Epithelial cell of umbilical artery (primary cell): Measurements from ENCODE around the gene EPRS1. TPM values are rescaled to one million over a fixed set of nuclear protein-coding genes. Genes with fewer than 3 reads are reported as not detected.

ENCODE experiments used
- total RNA-seq: library from RNA; depleted of rRNA; stranded (reverse); fragments of >200 nt; gene quantifications from 2 replicates; pipeline ENCODE4 v1.2.3, GENCODE V29; 2014

The EPRS1 gene
- 145 and 155 TPM in 2 replicates for total RNA-seq

DNA sequence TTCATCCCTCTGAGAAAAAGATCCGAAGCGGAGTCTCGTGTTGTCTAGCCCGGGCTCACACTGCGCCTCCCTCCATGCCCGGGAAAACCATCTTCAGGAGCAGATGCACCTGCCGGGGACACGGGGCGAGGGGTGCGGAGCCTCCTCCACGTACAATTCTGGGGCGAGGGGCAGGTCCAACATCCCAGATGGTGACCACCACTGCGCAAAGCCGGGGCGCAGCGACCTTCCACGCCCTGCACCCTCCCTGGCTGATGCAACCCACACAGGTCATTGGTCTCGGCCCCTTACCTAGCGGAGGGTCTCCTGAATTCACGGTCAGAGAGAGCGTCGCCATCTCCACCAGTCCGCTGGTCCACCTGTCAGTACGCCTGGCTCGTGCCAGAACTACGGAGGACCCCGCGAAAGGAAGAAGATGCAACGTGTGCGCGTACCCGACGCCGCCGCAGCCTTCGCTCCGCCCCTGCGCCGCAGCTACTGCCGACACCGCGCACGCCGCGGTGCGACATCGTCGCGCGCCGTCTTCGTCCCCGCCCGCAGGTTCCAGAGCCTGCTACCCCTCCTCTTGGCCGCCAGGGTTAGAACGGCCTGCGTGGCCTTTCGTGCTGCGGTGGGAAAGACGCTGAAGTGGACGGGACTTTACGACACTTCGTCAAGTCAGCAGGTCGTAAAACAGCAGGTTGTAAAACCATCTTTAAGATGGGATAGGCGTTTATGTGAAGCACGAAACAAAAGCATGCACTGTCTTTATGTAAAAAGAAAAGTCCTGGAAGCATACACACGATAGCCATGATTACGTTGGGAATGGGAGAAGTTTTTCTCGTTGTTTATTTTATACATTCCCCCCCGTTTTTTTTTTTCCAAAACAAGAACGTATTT is at the start of gene EPRS1:
EPRS1 (minus strand) TSS at position 454 of the 879 bp plus-strand sequence; CDS start at position 337, 117 bp downstream.

DNA sequence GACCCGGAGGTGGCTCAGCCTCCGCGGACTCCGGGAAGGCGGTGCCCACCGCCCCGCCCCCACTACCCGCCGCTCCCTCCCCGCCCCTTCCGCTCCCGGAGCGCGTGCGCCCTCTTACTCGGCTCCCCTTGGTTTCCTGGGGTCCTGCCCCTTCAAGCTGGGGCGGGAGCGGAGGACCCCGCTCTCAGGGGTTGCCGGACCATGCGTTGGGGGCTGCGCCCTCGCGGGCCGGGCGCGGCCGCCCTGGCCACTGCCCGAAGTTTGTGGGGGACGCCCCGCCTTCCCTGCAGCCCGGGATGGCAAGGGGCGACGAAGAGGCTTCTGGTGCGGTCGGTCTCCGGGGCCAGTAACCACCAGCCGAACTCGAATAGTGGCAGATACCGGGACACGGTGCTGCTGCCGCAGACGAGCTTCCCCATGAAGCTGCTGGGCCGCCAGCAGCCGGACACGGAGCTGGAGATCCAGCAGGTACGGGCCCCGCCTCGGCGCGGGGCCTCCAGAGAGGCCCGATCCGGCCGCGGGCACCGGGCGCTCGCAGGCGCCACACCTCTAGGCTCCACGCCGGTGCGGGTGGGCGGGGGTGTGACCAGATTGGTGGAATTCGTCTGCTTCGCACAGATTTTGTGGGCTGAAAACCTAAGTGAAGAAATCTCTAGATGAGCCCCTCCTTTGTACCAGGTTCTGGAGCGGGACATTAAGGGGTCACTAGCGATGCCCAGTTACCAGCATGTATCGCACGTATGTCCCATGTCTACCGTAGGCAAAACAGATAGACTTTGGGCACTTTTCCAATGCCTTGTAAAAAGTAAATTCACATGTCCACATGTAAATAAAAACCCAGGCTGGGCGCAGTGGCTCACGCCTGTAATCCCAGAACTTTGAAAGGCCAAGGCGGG is 48.0 kb upstream of the EPRS1 start, which contains the start of gene IARS2:
IARS2 (plus strand) TSS at position 117 of the 896 bp plus-strand sequence; CDS start at position 202, 85 bp downstream.

DNA sequence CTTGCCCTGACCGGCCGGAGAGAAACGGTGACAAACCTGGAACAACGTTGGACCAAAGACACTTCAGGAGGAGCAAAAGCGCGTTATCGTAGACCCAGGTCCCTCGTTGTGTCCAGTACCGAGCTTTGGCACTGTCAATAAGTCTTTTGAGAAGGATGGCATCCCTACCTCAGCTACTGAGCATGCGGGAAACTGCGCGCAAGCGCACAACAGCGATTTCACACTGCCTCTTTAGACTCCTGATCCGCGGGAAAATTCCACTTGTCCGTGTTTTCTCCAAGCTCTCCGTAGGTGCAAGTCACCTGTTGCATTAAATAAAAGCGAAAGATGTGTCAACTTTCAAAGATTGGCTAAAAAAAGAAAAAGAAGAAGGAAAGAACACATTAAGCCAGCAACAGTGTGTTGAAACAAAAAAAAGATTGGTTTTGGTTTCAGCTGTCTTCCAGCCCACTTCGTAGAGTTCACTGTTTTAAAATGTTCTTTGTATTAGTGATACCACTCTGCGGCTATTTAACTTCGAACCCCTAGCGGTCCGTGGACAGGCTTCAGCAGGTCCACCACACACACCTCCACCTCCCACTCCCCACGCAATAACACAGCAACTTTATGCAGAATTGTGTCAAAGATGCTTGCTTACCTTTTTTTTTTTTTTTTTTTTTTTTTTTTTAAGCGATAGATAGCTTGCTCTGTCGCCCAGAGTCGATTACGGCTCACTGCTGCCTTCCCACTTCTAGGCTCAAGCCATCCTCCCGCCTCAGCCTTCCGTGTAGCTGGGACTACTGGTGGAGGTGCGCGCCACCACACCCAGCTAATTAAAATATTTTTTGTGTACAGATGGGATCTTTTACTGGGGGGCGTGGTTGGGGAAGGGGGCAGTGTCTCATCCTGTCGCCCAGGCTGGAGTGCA is 43.6 kb upstream of the EPRS1 start, which contains the start of gene BPNT1:
BPNT1 (minus strand) TSS at position 139 of the 907 bp plus-strand sequence. CDS start 9,942 bp downstream, outside the sequence.

Other genes with a start within 250 kb of the EPRS1 start
- not detected in 2 replicates for gene SLC30A10, start 117.9 kb downstream of the EPRS1 start, total RNA-seq
- gene BPNT1, start 43.3 kb upstream of the EPRS1 start, total RNA-seq = 30.5 and 34.3 TPM in 2 replicates
- gene IARS2, start 47.6 kb upstream of the EPRS1 start, total RNA-seq = 72.8 and 80.6 TPM in 2 replicates
- gene RAB3GAP2, start 225.9 kb upstream of the EPRS1 start, total RNA-seq = 26.6 and 33.6 TPM in 2 replicates